Measurements from ENCODE around the gene TBL1X. TPM values are rescaled to one million over a fixed set of nuclear protein-coding genes. Genes with fewer than 3 reads are reported as not detected.

The TBL1X gene
- total RNA-seq, 1 donor from 2014 or later = 32.5 TPM

GRCh38 chrX:9627922-9628321 is 163.1 kb downstream of the TBL1X start:
- H3K9me3 Mint-ChIP-seq = peaks cover 3% of the 10 kb centered on the region
- H3K4me3 Mint-ChIP-seq = no peak overlapping the region
- no peak for DNase-seq (ENCODE audit: low read depth, low spot score)
- H3K36me3 Mint-ChIP-seq (ENCODE audit: low read depth) = no peaks in the 10 kb centered on the region
- no peak overlapping the region for H3K27ac Mint-ChIP-seq (ENCODE audit: unreplicated experiment)
- no peak for TF ChIP-seq CTCF (conservative IDR thresholded peaks at IDR 0.05)
- H3K4me1 Mint-ChIP-seq = no peaks in the 10 kb centered on the region
- no peaks in the 10 kb centered on the region for H3K27me3 Mint-ChIP-seq (ENCODE audit: low read depth)

- H3K36me3 Mint-ChIP-seq (ENCODE audit: low read depth) = peaks cover 2% of the 10 kb centered on the region
- H3K4me1 Mint-ChIP-seq = no peaks in the 10 kb centered on the region
- no peak overlapping the region for H3K27ac Mint-ChIP-seq (ENCODE audit: unreplicated experiment)
- no peak for DNase-seq (ENCODE audit: low read depth, low spot score)
- no peak for TF ChIP-seq CTCF (conservative IDR thresholded peaks at IDR 0.05)
- no peak overlapping the region for H3K4me3 Mint-ChIP-seq
- no peaks in the 10 kb centered on the region for H3K27me3 Mint-ChIP-seq (ENCODE audit: low read depth)
- peaks cover 3% of the 10 kb centered on the region for H3K9me3 Mint-ChIP-seq
These were observed 164.1 kb downstream of the TBL1X start for GRCh38 chrX:9628779-9629493.

- Mint-ChIP-seq H3K27me3 (ENCODE audit: low read depth) (no peaks in the 10 kb centered on the region), H3K9me3 (peaks cover 4% of the 10 kb centered on the region), H3K36me3 (ENCODE audit: low read depth) (peaks cover 11% of the 10 kb centered on the region), H3K4me1 (no peaks in the 10 kb centered on the region), H3K27ac (ENCODE audit: unreplicated experiment) (no peak overlapping the region), H3K4me3 (no peak overlapping the region)
- DNase-seq (ENCODE audit: low read depth, low spot score) = no peak
- TF ChIP-seq CTCF (conservative IDR thresholded peaks at IDR 0.05) = no peak
These were observed 169.7 kb downstream of the TBL1X start for GRCh38 chrX:9634551-9634950.

- peaks cover 11% of the 10 kb centered on the region for H3K36me3 Mint-ChIP-seq (ENCODE audit: low read depth)
- no peak overlapping the region for H3K27ac Mint-ChIP-seq (ENCODE audit: unreplicated experiment)
- no peak for TF ChIP-seq CTCF (conservative IDR thresholded peaks at IDR 0.05)
- H3K4me1 Mint-ChIP-seq = no peaks in the 10 kb centered on the region
- DNase-seq (ENCODE audit: low read depth, low spot score) = no peak
- H3K9me3 Mint-ChIP-seq = peaks cover 4% of the 10 kb centered on the region
- no peaks in the 10 kb centered on the region for H3K27me3 Mint-ChIP-seq (ENCODE audit: low read depth)
- no peak overlapping the region for H3K4me3 Mint-ChIP-seq
These were observed 170.5 kb downstream of the TBL1X start for GRCh38 chrX:9635368-9635767.

GRCh38 chrX:9635803-9636202 is 170.9 kb downstream of the TBL1X start:
- Mint-ChIP-seq H3K4me3 (no peak overlapping the region), H3K36me3 (ENCODE audit: low read depth) (peaks cover 11% of the 10 kb centered on the region), H3K27ac (ENCODE audit: unreplicated experiment) (no peak overlapping the region), H3K9me3 (peaks cover 4% of the 10 kb centered on the region), H3K4me1 (no peaks in the 10 kb centered on the region), H3K27me3 (ENCODE audit: low read depth) (no peaks in the 10 kb centered on the region)
- no peak for DNase-seq (ENCODE audit: low read depth, low spot score)
- TF ChIP-seq CTCF (conservative IDR thresholded peaks at IDR 0.05) = no peak

All from neural crest cell (in vitro differentiated cells).